Right renal pelvis (tissue), 4 donors: ENCODE data around the gene RPGRIP1L. TPM values are rescaled to one million over a fixed set of nuclear protein-coding genes. Genes with fewer than 3 reads are reported as not detected.
A peak's percentile ranks its signal among the peaks of the same experiment; 100 is the strongest.

ENCODE experiments used
- DNase-seq, 4 donors: peaks; one replicate each; pipeline ENCODE4 v3.0.0-alpha.2; 2013; ENCODE audit warnings: low read depth in 4 of 4, low spot score in 3 of 4, missing footprints in 1 of 4
- polyA plus RNA-seq, 4 donors: library from polyadenylated mRNA; unstranded; fragments of 120-200 nt; gene quantifications; one replicate each; pipeline ENCODE4 v1.2.1, GENCODE V29; 2013; ENCODE audit not compliant: insufficient read length in 4 of 4

RPGRIP1L gene
- polyA plus RNA-seq: 10 to 100 TPM; 14.5 to 20.2 (median 18.0) TPM

- peak; percentile 97 to 99 (median 98) for DNase-seq
Measured at GRCh38 chr16:53703590-53704444, at the start of gene RPGRIP1L, which contains the start of gene FTO. Gene RPGRIP1L (minus strand): TSS chr16:53703859. CDS start chr16:53700723, 3,136 bp downstream. Gene FTO (plus strand): TSS chr16:53704156.

- no peak for DNase-seq
Measured at GRCh38 chr16:53753431-53753830, 49.8 kb upstream of the RPGRIP1L start.

- no peak for DNase-seq
Measured at GRCh38 chr16:53752560-53752959, 48.9 kb upstream of the RPGRIP1L start.

- no peak for DNase-seq
Measured at GRCh38 chr16:53745753-53746266, 42.2 kb upstream of the RPGRIP1L start.

DNA sequence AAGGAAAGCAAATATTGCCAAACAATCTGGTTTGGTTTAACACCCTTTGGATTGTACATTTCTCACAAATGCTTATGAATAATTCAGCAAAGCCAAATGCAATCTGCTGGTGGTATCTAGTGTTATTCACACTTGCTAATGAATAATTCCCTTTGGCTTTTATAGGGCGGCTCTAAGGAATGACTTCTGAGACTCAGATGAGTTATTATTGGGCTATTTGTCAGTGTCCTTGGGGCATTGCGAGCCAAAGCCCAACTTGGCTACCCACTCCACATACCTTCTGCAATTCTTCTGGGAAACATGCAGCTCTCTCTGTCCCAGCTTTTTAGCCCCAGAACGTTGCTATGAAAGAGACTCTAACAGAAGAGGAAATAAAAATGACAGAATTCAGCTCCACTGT is 41.4 kb upstream of the RPGRIP1L start:
- no peak for DNase-seq

DNA sequence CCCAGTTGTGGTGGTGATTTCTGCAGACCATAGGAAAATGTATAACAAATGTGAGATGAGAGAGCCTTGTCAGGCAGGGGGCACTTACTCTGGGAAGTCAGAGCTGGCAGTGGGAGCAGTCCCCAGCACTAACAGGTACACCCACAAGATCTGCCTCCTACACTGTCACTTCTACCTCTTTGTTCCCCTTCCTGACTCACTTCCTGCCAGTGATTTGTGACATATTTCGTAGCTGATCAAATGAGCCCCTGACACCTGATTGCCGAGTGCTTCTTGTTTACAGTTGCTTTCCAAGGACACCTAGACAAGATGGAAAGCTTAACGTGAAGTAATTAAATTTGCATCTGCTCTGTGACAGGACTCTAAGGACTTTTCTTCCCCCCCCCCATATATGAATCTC is 40.8 kb upstream of the RPGRIP1L start:
- no peak for DNase-seq

DNA sequence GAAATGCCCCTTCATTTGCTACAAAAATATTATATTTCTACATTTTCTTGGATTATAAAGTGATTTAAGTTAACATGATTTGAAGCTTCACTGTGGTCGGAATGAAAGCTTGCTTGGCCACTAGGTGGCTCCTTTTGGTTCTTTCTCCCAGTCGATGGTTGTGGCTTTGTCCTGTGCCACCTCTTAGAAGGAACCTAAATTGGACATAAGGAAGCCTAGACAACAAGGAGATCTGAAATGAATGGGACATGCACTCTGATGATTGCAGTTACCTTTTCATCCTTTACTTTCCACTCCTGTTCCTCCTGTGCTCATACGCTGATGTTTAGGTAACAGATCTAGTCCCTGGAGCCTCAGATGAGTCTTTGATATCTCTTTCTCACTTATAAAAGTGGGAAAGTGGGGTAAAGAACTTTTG is 39.5 kb upstream of the RPGRIP1L start:
- DNase-seq: no peak

- DNase-seq: no peak
Measured at GRCh38 chr16:53741546-53741945, 37.9 kb upstream of the RPGRIP1L start.

DNA sequence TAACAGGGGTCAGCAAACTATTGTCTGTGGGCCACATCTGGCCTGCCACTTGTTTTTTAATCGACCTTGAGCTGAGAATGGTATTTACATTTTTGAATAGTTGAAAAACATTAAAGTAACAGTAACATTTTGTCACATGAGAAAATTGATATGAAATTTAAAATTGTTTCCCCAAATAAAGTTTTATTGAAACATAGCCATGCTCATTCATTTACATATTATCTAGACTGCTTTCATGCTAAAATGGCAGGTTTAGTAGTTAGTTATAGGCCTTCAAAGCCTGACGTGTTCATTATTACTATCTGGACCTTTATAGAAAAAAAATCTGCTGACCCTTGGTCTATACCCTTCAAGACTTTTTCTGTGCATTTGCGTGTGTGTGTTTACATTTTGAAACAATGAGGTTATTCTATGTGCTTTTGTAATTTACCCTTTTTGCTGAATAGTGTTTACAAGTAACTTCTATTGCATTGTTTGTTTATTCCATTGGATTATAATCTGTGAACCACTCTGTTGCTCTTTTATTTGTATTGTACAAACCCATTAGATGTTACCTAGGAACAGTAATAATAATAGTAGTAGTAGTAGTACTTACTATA is 37.4 kb upstream of the RPGRIP1L start:
- DNase-seq: no peak

- no peak for DNase-seq
Measured at GRCh38 chr16:53740476-53740875, 36.8 kb upstream of the RPGRIP1L start.

DNA sequence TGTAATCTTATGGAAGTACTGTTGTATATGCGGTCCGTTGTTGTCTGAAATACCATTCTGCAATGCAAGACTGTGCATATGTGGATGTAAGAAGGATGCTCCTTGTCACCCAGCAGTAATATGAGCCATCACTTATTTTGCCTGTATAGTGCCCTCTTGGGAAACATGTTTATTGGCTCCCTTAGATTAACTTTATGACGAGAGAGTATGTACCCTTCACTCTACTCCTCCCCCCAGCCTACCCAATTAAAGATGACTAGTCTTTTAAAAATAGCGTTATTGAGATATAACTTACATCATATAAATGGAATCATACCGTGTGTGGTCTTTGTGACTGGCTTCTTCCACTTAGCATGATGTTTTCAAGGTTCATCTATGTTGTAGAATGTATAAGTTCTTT is 33.9 kb upstream of the RPGRIP1L start:
- DNase-seq: no peak

DNA sequence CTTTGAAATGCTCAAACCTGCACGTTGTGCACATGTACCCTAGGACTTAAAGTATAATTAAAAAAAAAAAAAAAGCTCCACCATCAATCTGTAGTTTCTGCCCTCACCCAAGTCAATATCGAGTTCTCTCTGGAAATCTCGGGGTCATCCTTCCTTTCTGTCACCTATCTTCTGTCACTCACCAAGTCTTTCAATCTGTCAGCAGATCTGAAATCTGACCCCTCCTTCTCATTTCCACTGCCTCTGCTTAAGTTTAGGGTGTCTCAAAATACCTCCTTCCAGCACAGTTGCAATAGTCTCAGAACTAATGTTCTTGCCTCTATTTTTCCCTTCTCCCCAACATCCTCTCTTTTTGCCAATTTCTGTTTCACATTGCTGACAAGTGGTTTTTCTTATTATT is 32.6 kb upstream of the RPGRIP1L start:
- no peak for DNase-seq

GRCh38 chr16:53734908-53735307 is 31.2 kb upstream of the RPGRIP1L start:
- DNase-seq: no peak

- DNase-seq: no peak
Measured at GRCh38 chr16:53732296-53732929, 28.8 kb upstream of the RPGRIP1L start.

GRCh38 chr16:53730693-53731092 is 27.0 kb upstream of the RPGRIP1L start:
- DNase-seq: no peak

- no peak for DNase-seq
Measured at GRCh38 chr16:53726625-53727024, 23.0 kb upstream of the RPGRIP1L start.

DNA sequence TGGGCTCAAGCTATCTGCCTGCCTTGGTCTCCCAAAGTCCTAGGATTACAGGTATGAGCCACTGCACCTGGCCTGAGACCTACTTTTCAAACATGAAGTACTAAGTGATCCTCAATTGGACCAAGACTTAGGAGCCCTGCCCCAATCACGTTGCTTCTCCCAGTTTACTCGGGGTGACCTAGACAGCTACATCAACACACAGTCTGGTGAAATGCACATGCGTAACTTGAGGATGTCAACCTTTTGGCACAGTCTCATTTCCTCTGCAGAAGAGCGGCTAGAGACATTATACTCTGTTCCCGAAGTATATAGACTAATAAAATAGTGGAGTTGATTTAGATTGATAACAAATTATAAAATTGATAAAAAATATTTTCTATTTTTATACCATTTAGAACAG is 17.4 kb upstream of the RPGRIP1L start:
- no peak for DNase-seq

DNA sequence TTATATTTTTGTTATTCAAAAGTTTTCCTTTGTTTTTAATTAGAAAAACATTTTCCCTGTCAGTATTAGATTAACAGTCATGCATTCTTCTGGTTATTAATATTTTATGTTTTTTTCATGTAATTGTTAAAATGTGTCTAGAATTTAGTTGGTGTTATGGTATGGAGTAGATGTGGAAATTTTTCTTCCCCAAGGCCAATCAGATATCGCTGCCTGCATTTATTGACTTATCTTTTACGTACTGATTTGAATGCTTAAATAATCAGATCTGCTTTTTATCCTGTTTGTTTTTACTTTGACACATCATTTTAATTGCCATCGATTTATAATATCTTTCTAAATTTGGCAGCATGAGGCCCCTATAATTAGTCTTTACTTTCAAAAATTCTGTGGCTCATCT is 13.9 kb upstream of the RPGRIP1L start:
- DNase-seq: no peak

- no peak for DNase-seq
Measured at GRCh38 chr16:53715023-53715384, 11.3 kb upstream of the RPGRIP1L start.

DNA sequence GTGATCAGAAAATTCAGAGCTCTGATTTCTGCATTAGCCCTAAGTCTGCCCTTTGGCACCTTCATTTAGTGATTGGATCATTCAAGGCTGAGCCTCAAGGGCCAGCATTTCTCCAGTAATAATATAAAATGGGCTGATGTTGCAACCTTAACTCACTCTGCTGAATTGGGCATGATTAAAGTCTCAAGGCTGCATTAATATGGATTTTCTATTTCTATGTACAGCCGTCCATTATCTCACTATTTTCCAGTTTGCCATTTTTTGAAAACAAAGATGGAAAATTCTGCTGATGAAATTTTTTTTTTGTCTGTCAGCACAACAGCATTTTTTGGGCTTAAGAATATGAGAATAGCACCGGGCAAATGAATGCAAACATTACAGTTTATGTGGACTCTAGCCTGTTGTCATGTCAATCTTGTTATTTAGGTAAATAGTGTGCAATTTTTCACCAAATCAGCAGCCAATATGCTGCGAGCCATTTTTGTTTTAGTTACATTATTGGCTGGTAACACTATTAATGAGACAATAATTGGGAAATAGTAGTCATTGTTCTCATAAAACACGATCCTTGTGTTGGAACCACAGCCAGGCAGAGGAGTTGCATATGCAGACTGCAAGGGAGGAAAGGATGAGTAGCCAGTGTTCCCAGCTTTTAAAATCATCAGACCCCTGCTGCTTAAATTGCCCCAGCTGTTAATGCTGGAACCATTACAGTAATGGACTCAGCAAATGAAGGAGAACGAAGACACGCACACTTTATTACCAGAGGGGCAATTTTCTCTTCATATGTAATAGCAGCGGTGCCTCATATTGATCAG is 10.8 kb upstream of the RPGRIP1L start:
- no peak for DNase-seq
